SK-N-SH (cell line): Measurements from ENCODE around the gene ARFIP1.

Source experiments
- CHD2 ChIP-seq: fragments of 150-350 bp; IDR thresholded peaks from 2 replicates; pipeline ENCODE4 v1.6.1; 2018; ENCODE audit warnings: low read length; ENCODE audit not compliant: partially characterized antibody
- CTCF ChIP-seq: fragments of 200-600 bp; sonication (generic); IDR thresholded peaks from 2 replicates; pipeline ENCODE4 v1.6.1; 2017; ENCODE audit warnings: antibody characterized with exemption, mild to moderate bottlenecking, moderate library complexity
- GABPA ChIP-seq: IDR thresholded peaks from 2 replicates; pipeline ENCODE4 v1.4.0; 2012; ENCODE audit warnings: low read depth, mild to moderate bottlenecking
- MAX ChIP-seq: IDR thresholded peaks from 2 replicates; pipeline ENCODE4 v1.4.0; 2012; ENCODE audit warnings: low read depth
- NRF1 ChIP-seq: IDR thresholded peaks from 2 replicates; pipeline ENCODE4 v1.6.1; 2012; ENCODE audit warnings: low read depth, mild to moderate bottlenecking, low read length
- POLR2AphosphoS5 ChIP-seq: IDR thresholded peaks from 2 replicates; pipeline ENCODE4 v1.6.1; 2012; ENCODE audit warnings: low read depth, low read length
- SIN3A ChIP-seq: IDR thresholded peaks from 2 replicates; pipeline ENCODE4 v1.6.1; 2012; ENCODE audit warnings: low read depth, mild to moderate bottlenecking, low read length, moderate library complexity, borderline replicate concordance
- ZBTB33 ChIP-seq: IDR thresholded peaks from 2 replicates; pipeline ENCODE4 v1.4.0; 2012; ENCODE audit warnings: low read depth, borderline replicate concordance

- TF ChIP-seq CTCF, result no peak
- TF ChIP-seq GABPA, result no peak
- TF ChIP-seq POLR2AphosphoS5, result no peak
- no peak for TF ChIP-seq NRF1
- no peak for TF ChIP-seq CHD2
- no peak for TF ChIP-seq MAX
- no peak for TF ChIP-seq SIN3A
- TF ChIP-seq ZBTB33, result no peak
Measured at GRCh38 chr4:152731997-152732396, 47.8 kb upstream of the ARFIP1 start.
